SKM-1 treated with dmso at 0.1 percent for 144 hours (cell line): ENCODE measurements around the gene TBX18.

Experiments
- DNase-seq: peaks from one replicate; lab custom pipeline; 2025; ENCODE audit not compliant: unreplicated experiment; lab: John Stamatoyannopoulos, UW

Gene TBX18

DNA sequence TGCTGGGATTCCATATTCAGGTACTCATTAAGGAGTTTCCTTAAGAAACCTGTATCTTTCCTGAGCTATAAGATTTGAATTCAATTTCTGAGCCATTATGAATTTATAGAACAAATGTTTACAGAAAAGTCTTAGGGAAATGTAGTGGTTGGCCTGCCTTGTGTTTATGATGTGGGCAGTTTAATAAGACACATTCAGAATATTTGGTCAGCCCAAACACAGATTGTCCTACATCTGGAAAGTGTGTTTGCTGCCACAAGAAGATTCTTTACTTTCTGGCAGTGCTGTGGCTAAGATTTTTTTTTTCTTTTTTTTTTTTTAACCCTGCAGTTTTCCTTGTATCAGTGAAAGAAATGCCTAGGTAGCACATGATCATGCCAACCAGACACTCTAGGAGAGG, 15.2 kb downstream of the TBX18 start:
- no peak for DNase-seq

- no peak for DNase-seq
Measured at GRCh38 chr6:84748376-84748775, 16.0 kb downstream of the TBX18 start.

GRCh38 chr6:84743616-84744015, 20.8 kb downstream of the TBX18 start:
- DNase-seq, result no peak

DNA sequence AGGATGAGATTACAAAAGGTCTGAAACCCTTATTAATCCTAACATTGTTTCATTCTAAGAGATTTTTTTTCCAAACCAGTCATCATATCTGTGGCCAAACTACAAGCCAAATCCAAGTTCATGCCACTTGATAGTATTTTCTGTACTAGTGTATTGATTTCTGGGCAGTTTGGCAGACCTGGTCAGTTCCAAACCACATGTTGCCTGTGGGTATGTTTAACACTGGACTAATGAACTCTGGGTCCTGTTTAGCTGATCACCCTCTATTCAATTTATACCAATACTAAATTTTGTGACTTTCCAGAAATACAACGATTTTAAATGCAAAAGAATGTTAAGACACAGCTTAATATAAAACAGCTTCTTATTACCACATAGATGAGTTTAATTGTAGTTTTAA, 24.0 kb downstream of the TBX18 start:
- DNase-seq, result no peak

- no peak for DNase-seq
Measured at GRCh38 chr6:84739866-84740208, 24.6 kb downstream of the TBX18 start.

DNA sequence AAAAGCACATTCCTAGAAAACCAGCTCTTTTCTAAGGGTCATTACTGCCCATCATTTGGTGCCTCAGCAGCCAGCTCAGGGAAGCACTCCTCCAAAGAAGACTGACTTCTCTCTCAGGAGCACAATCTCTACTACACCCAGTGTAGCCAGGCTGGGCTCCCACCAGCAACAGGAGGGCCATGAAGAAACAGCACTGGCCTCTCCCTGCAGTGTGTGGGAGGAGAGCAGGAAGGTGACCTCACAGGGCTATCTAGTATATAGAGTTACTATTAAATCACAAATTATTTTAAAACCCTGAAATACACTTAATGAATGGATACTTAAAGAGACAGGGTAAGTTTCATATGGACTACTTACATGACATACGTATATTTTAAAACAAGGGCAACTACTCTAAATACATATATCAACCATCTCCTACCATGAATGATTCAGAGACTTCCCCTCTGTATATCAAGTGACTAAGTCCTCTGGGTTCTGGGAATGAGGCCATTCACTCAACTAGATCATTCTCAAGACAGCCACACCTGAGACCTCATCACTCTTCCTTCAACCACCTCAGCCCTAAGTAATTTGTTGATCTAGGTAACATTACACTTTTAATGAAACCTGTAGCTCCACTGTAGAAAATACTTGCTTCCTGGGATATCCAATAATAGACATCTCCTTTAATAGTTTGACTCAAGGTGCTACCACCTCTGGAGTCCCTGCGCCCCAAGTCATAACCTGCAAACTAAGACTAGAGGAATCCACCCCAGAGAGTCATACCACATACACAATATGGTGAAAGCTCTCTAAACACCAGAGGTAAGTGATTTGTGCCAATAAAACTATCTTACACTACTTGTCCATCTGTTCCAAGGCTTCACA, 25.2 kb downstream of the TBX18 start:
- DNase-seq, result no peak

DNA sequence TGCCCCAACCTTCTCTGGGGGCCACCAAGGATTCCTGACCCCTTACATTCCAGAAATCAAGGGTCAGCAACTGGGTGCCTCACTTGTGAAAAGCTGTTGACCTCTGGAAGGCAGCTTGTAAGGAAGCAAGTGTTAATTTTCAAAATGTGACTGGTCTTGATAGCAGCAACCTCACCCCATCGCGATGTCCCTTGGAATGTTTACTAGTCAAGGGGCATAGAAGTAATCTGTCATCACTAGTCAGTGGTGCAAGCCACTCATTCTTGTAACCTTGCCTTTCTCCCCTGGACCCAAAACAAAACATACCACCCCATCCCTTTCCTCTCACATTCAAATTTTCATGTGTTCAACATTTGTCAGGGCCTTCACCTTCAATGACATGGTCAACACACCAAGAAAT, 30.5 kb downstream of the TBX18 start:
- no peak for DNase-seq

GRCh38 chr6:84731901-84732300, 32.5 kb downstream of the TBX18 start:
- no peak for DNase-seq

- no peak for DNase-seq
Measured at GRCh38 chr6:84731401-84731800, 33.0 kb downstream of the TBX18 start.

- DNase-seq, result no peak
Measured at GRCh38 chr6:84728602-84729001, 35.8 kb downstream of the TBX18 start.

GRCh38 chr6:84719152-84719551, 45.2 kb downstream of the TBX18 start:
- no peak for DNase-seq

DNA sequence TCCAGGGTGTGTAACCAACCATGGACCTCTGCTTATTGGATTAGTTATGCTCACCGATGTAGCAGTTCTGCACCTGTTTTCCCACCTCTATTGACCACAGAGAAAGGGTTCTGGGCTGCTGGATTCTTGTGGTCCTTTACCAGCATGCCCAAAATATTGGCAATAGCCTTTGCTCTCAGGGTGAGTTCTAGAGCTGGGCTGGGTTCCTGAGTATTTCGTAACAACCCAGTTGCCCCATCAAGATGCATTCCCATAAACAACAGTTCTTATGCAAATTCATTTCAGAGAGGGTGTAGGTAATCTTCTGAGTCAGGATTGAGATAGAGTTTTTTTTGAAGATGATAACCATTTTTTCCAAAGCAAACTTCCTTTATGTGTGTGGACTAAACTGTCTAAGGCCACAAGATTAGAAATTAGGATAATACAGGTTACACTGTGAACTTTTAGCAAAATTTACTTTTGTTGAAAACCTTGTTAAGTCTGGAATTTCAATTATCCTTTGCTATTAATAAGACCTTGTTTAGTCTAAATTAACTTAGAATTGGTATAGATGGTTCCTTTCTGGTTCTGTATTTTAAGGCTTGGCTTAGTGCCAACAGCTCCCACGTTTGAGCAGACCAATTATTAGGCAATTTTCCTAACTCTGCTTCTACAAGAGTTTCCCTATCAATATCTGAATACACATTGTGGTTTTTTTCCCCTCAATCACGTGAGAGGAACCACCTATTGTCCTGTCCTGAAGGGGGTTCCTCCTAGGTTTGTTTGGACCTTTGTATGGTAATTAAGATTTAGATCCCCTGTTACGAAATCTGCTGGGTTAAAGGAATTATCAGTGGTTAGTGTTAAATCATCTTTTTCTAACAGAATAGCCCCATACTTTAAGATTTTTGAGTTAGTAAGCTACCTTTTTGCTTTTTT, 46.1 kb downstream of the TBX18 start:
- DNase-seq, result no peak

DNA sequence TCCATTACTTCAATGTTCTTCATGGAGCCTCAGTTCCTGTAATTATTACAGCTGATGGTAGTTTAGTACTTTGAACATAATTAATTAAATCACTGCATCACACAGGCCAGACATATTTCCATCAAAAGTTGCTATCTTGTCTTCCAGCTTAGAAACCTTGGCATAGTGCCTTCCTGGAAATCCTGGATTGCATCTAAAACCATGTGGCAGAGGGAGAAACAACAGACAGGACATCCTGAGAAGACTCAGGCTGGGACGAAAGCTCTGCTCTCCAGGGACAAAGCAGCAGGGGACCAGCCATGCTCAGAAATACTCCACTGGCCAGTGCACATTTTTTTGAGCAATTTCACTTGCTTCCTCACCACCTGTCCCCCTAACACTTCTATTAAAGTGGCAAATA, 55.3 kb downstream of the TBX18 start:
- DNase-seq, result no peak

GRCh38 chr6:84707171-84707570, 57.2 kb downstream of the TBX18 start:
- no peak for DNase-seq

DNA sequence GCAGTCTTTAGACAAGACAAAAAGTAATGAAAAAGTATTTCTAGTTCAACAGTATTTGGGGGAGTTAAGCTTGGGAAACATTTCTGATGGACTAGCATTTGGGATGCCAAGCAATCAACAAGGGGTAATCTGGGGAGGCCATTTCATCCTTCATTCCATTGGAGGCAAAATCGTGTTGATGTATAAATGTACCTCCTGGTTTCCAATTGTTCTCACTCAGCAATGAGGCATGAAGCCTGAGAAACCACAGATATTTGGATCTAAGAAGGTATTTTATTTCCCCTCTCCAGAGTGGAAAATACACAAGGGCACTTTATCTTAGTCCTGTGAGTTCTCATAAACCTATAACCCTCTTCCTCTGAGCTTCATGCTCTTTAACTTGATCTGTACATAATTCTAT, 68.2 kb downstream of the TBX18 start:
- no peak for DNase-seq

GRCh38 chr6:84691978-84692623, 72.3 kb downstream of the TBX18 start:
- no peak for DNase-seq

GRCh38 chr6:84688141-84688873, 76.1 kb downstream of the TBX18 start:
- no peak for DNase-seq

GRCh38 chr6:84687431-84687830, 77.0 kb downstream of the TBX18 start:
- DNase-seq, result no peak

- DNase-seq, result peak; percentile 27
Measured at GRCh38 chr6:84685983-84686584, 78.3 kb downstream of the TBX18 start.

DNA sequence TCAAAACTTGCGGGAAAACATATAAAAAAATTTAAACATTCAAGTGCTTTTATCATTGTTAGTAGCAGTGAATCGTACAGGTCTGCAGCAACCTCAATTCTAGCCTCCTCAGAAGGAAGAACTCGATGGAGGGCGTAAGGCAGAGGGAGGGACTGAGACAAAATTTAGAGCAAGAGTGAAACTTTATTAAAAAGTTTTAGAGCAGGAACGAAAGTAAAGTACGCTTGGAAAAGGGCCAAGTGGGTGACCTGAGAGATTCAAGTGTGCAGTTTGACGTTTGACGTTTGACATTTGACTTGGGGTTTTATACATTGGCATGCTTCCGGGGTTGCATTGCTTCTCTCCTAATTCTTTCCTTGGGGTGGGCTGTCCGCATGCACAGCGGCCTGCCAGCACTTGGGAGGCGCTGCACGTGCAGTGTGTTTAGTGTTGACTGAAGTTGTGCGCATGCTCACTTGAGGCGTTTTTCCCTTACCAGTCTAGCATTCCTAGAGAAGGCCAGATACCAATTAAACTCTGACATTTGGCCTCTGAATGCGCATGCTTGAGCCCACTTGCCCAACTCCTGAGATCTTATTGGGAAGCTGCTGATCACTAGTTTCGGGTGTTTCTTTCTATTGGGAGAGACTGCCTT, 82.6 kb downstream of the TBX18 start:
- DNase-seq, result no peak
